Measurements from ENCODE around the gene BARHL2. TPM values are rescaled to one million over a fixed set of nuclear protein-coding genes. Genes with fewer than 3 reads are reported as not detected.

Gene BARHL2
- total RNA-seq, 1 donor from 2014 or later = not detected

GRCh38 chr1:90709535-90709934 lies 7.6 kb downstream of the BARHL2 start:
- Histone ChIP-seq H3K36me3 (ENCODE audit: control insufficient read depth, insufficient read depth, low read length) (no peaks in the 10 kb centered on the region), H3K4me3 (ENCODE audit: low read depth, low read length) (no peak overlapping the region), H3K27me3 (ENCODE audit: control insufficient read depth, insufficient read depth, low read length) (peaks cover 86% of the 10 kb centered on the region)
- no peak for TF ChIP-seq CTCF (IDR thresholded peaks at IDR 0.05; ENCODE audit: insufficient read depth, low read length, poor library complexity, severe bottlenecking)
- no peak for DNase-seq (ENCODE audit: low read depth)

GRCh38 chr1:90708826-90709225 lies 8.3 kb downstream of the BARHL2 start:
- no peaks in the 10 kb centered on the region for H3K36me3 ChIP-seq (ENCODE audit: control insufficient read depth, insufficient read depth, low read length)
- no peak for DNase-seq (ENCODE audit: low read depth)
- no peak overlapping the region for H3K4me3 ChIP-seq (ENCODE audit: low read depth, low read length)
- H3K27me3 ChIP-seq (ENCODE audit: control insufficient read depth, insufficient read depth, low read length) = peaks cover 83% of the 10 kb centered on the region
- TF ChIP-seq CTCF (IDR thresholded peaks at IDR 0.05; ENCODE audit: insufficient read depth, low read length, poor library complexity, severe bottlenecking) = no peak

GRCh38 chr1:90708236-90708786 lies 8.8 kb downstream of the BARHL2 start:
- DNase-seq (ENCODE audit: low read depth) = no peak
- Histone ChIP-seq H3K4me3 (ENCODE audit: low read depth, low read length) (no peak overlapping the region), H3K36me3 (ENCODE audit: control insufficient read depth, insufficient read depth, low read length) (no peaks in the 10 kb centered on the region), H3K27me3 (ENCODE audit: control insufficient read depth, insufficient read depth, low read length) (peaks cover 77% of the 10 kb centered on the region)
- no peak for TF ChIP-seq CTCF (IDR thresholded peaks at IDR 0.05; ENCODE audit: insufficient read depth, low read length, poor library complexity, severe bottlenecking)

- TF ChIP-seq CTCF (IDR thresholded peaks at IDR 0.05; ENCODE audit: insufficient read depth, low read length, poor library complexity, severe bottlenecking) = no peak
- peaks cover 68% of the 10 kb centered on the region for H3K27me3 ChIP-seq (ENCODE audit: control insufficient read depth, insufficient read depth, low read length)
- DNase-seq (ENCODE audit: low read depth) = peak; percentile 4
- H3K4me3 ChIP-seq (ENCODE audit: low read depth, low read length) = no peak overlapping the region
- no peaks in the 10 kb centered on the region for H3K36me3 ChIP-seq (ENCODE audit: control insufficient read depth, insufficient read depth, low read length)
Observed at GRCh38 chr1:90707363-90707710, 9.8 kb downstream of the BARHL2 start.

- peaks cover 62% of the 10 kb centered on the region for H3K27me3 ChIP-seq (ENCODE audit: control insufficient read depth, insufficient read depth, low read length)
- no peaks in the 10 kb centered on the region for H3K36me3 ChIP-seq (ENCODE audit: control insufficient read depth, insufficient read depth, low read length)
- H3K4me3 ChIP-seq (ENCODE audit: low read depth, low read length) = no peak overlapping the region
- TF ChIP-seq CTCF (IDR thresholded peaks at IDR 0.05; ENCODE audit: insufficient read depth, low read length, poor library complexity, severe bottlenecking) = no peak
- no peak for DNase-seq (ENCODE audit: low read depth)
Observed at GRCh38 chr1:90706437-90707362, 10.4 kb downstream of the BARHL2 start.
